Aorta (tissue), 5 donors: ENCODE measurements around the gene KLHL11. TPM values are rescaled to one million over a fixed set of nuclear protein-coding genes. Genes with fewer than 3 reads are reported as not detected.
"Not testable (repeated sequence)": the region's sequence is repeated elsewhere in the genome, so short reads cannot be mapped to it uniquely, and the experiment has no call there.

Source experiments
- ATAC-seq: fragments of 200-7000 bp; cut with Tn5 transposase; one replicate; pipeline ENCODE4 v1.9.1; 2022; ENCODE audit warnings: moderate library complexity; ENCODE audit not compliant: low FRiP score
- DNase-seq, 2 donors: peaks; one replicate each; pipeline ENCODE4 v3.0.0-alpha.2; 2020
- H3K27ac ChIP-seq, 2 donors: one replicate each; pipeline ENCODE4 v1.5.1; 2013; ENCODE audit warnings: low read length in 2 of 2, mild to moderate bottlenecking in 2 of 2, moderate library complexity in 2 of 2, control low read depth in 1 of 2, inconsistent platforms in 1 of 2, low read depth in 1 of 2
- H3K27me3 ChIP-seq, 2 donors: one replicate each; pipeline ENCODE4 v1.6.1; 2013; ENCODE audit warnings: control low read depth in 1 of 2, low read length in 1 of 2, mild to moderate bottlenecking in 1 of 2, moderate library complexity in 1 of 2; ENCODE audit not compliant: insufficient read depth in 2 of 2, control insufficient read depth in 1 of 2
- H3K36me3 ChIP-seq, 2 donors: one replicate each; pipeline ENCODE4 v1.6.1; 2013; ENCODE audit warnings: control low read depth in 1 of 2, low read length in 1 of 2, mild to moderate bottlenecking in 1 of 2; ENCODE audit not compliant: insufficient read depth in 2 of 2, control insufficient read depth in 1 of 2
- H3K4me1 ChIP-seq, 2 donors: one replicate each; pipeline ENCODE4 v1.6.1; 2013; ENCODE audit warnings: low read length in 2 of 2, control low read depth in 1 of 2, mild to moderate bottlenecking in 1 of 2, moderate library complexity in 1 of 2; ENCODE audit not compliant: insufficient read depth in 2 of 2, control insufficient read depth in 1 of 2
- H3K4me3 ChIP-seq, 2 donors: one replicate each; pipeline ENCODE4 v1.5.1; 2013; ENCODE audit warnings: low read length in 2 of 2, control low read depth in 1 of 2, mild to moderate bottlenecking in 1 of 2
- H3K9me3 ChIP-seq: one replicate; pipeline ENCODE4 v1.6.1; 2013; ENCODE audit warnings: mild to moderate bottlenecking, low read length; ENCODE audit not compliant: control insufficient read depth
- WGBS, 2 donors: extraction: QIAGEN DNeasy Blood & Tissue Kit; methylation state at CpG; one replicate each; pipeline ENCODE4 v1.1.7; 2013; 5-methylcytosine and 5-hydroxymethylcytosine counted together
- intact Hi-C, 2 donors: fragments of 100-400 bp; cut with DNase I; formaldehyde crosslinking; loops; one replicate each; pipeline versions ENCODE4 v1.14.2 to v1.15.0; 2022
- polyA plus RNA-seq, 2 donors: library from polyadenylated mRNA; stranded (reverse); fragments of 200-250 nt; gene quantifications; one replicate each; pipeline ENCODE4 v1.2.3, GENCODE V29; 2013
- total RNA-seq, 2 donors: library from RNA; stranded (reverse); fragmentation: NEBNext Ultra II Directional; extraction: Animal tissue kit (Norgen Biotek cat#: 25700); gene quantifications; one replicate each; pipeline ENCODE4 v1.2.1, GENCODE V29; 2021
- donor health status: healthy with polysubstance abuse.
- donor health status: Bipolar disorder and iron deficiency.
- donor health status: DM: no; HTN: no; CAD: no.
- donor health status: DM: no; HTN: no; CAD: no.
- donor health status: DM: yes; HTN: yes; CAD: no.

Gene KLHL11
- total and polyA plus RNA-seq, 4 donors: 1.0 to 11.9 (median 6.9) TPM

DNA sequence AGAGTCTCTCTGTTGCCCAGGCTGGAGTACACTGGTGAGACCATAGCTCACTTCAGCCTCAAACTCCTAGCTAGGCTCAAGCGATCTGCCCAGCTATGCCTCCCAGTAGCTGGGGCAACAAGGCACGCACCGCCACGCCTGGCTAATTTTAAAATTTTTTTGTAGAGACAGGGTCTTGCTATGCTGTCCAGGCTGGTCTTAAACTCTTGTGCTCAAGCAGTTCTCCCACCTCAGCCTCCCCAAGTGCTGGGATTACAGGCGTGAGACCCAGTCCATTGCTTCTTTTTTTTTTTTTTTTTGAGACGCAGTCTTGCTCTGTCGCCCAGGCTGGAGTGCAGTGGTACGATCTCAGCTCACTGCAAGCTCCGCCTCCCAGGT, 9.1 kb upstream of the KLHL11 start:
- H3K4me3 ChIP-seq, H3K4me1 ChIP-seq, H3K9me3 ChIP-seq, H3K27me3 ChIP-seq, intact Hi-C loops, DNase-seq, H3K27ac ChIP-seq: not testable (repeated sequence)
- WGBS, 2 donors: 93 to 97% methylated on average over 8 to 9 of the region's 9 CpGs
- ATAC-seq: peak; percentile 33
- peaks cover 0 to 16% of the 10 kb centered on the region in 2 donors for H3K36me3 ChIP-seq

DNA sequence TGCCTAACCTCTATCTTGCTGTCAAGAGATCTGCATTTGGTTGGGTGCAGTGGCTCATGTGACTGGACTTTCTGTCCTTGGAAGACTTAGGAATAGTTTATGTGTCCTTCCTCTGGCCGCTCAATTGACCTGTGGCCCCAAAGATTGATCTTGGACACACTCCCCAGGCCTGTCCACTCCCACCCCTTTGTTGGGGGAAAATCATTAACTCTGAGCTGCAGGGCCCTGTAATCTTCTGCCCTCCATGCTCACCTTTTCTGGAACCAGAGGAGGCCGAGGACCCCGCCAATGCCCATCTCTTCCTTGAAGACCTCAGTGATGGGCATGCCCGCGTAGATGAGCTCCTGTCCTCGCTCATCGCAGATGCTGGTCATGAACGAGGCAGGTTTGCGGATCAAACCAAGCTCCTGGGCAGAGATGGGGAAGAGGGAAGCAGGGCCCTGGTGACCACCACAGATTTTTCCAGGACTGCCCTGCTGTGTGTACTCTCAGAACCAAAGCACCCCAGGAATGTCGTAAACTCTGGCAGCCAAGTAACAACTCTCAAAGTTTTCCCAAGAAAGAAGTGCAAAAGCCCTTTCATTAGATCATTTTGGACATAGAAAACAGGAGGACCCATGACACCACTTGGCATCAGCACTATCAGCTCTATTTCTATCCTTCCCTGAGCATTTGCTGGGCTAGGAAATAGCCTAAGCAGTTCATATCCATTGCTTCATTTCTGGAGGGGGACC, 8.5 kb upstream of the KLHL11 start:
- intact Hi-C loops: no loop called here
- DNase-seq: no peak

DNA sequence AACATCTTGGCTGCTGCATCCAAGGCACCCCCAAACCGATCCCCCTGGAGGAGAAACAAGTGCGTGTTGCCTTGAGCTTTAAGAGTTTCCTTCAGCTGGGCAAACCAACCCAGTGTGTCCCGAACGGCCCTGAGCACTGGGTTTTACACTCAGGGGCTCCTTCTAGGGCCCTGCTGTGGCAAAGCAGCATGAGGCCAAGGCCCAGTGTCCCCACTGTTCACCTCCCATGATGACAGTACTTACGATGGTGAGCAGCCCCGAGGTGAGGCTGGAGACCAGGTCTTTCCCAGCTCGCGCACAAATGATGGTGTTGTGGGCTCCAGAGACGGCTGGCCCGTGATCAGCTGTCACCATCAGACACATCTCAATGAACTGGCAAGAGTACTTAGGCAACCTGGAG, 6.6 kb upstream of the KLHL11 start:
- WGBS, 2 donors: 90 to 91% methylated on average over 10 of the region's 10 CpGs
- H3K36me3 ChIP-seq: peaks cover 0 to 12% of the 10 kb centered on the region in 2 donors
- DNase-seq (no peak), ATAC-seq (no peak)
- H3K4me1 ChIP-seq: no peaks in the 10 kb centered on the region
- H3K27me3 ChIP-seq: no peaks in the 10 kb centered on the region
- H3K4me3 ChIP-seq: no peak overlapping the region
- no peak overlapping the region for H3K27ac ChIP-seq
- intact Hi-C loops: no loop called here
- H3K9me3 ChIP-seq: no peaks in the 10 kb centered on the region

More for the DNA sequence above, 8.5 kb upstream of the KLHL11 start:
- Histone ChIP-seq H3K27me3 (no peaks in the 10 kb centered on the region), H3K36me3 (peaks cover 0 to 15% of the 10 kb centered on the region in 2 donors), H3K27ac (no peak overlapping the region), H3K9me3 (no peaks in the 10 kb centered on the region), H3K4me3 (no peak overlapping the region), H3K4me1 (no peaks in the 10 kb centered on the region)
- ATAC-seq: no peak
- WGBS, 2 donors: 95 to 97% methylated on average over 10 of the region's 10 CpGs

DNA sequence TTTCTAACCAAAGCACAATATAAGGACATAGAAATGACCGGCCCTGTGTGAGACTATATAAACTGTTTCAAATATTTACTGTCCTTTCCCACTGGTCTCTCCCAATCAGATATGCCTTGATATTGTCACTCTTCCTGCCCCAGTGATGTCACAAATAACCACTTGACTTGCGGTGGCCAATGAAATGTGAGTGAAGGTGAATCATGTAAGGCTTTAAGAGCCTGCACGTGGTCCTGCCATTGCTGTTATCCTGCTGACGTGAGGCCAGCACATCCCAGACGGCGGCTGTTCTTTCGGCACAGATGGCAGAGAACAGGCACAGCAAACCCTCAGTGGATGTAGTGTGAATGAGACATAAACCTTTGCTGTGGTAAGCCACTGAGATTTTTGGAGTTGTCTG, 5.4 kb upstream of the KLHL11 start:
- Histone ChIP-seq H3K4me3 (no peak overlapping the region), H3K4me1 (no peaks in the 10 kb centered on the region), H3K27me3 (no peaks in the 10 kb centered on the region), H3K9me3 (no peaks in the 10 kb centered on the region), H3K36me3 (peaks cover 0 to 12% of the 10 kb centered on the region in 2 donors), H3K27ac (no peak overlapping the region)
- intact Hi-C loops: no loop called here
- 76 to 80% methylated on average over 7 of the region's 7 CpGs for WGBS, 2 donors
- no peak for DNase-seq
- no peak for ATAC-seq

DNA sequence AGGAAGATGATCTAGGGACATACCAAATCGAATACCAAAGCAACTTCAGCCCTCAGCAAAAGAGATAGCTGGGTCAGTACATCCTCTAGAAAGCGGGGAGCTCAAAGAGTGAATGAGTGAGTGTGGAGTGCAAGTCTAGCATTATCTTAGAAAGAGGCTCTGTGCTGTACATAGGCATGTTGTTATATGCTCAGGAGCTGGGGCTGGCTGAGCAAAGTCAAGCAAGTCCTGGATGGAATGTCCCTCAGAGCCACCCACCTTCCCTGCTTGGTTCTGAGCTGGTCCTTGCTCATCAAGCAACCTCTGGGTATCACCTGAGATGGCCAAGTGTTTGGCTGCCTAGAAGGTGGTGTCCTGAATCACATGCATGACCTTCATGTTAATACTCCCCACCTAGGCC, 4.9 kb upstream of the KLHL11 start:
- H3K27me3 ChIP-seq: no peaks in the 10 kb centered on the region
- DNase-seq (no peak), ATAC-seq (no peak)
- WGBS, 2 donors: 90 to 95% methylated on average over 2 of the region's 2 CpGs
- intact Hi-C loops: no loop called here
- no peak overlapping the region for H3K27ac ChIP-seq
- H3K4me3 ChIP-seq: no peak overlapping the region
- H3K9me3 ChIP-seq: no peaks in the 10 kb centered on the region
- no peaks in the 10 kb centered on the region for H3K4me1 ChIP-seq
- peaks cover 0 to 12% of the 10 kb centered on the region in 2 donors for H3K36me3 ChIP-seq

DNA sequence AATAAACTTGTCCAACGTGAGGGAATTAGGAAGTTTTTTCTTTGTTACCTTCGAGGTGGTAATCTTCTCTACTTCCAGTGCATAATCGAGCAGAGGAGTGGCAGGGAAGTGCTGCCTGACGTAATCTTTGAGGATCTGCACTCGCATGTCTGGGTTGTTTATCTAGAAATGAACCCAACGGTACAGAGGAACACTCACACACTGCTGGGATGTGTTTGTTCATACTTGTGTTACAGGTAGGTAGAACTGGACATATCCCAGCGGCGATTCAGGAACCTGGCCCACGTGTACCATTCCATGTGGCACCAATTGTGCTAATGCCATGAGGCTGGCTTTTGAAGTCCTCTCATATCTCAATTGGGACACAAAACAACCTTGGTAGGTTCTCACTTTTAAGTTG, 4.2 kb upstream of the KLHL11 start:
- H3K9me3 ChIP-seq: no peaks in the 10 kb centered on the region
- no peak for ATAC-seq
- H3K4me1 ChIP-seq: no peaks in the 10 kb centered on the region
- no peak overlapping the region for H3K27ac ChIP-seq
- no peak for DNase-seq
- no peaks in the 10 kb centered on the region for H3K27me3 ChIP-seq
- no peak overlapping the region for H3K4me3 ChIP-seq
- 70 to 72% methylated on average over 9 of the region's 9 CpGs for WGBS, 2 donors
- peaks cover 0 to 12% of the 10 kb centered on the region in 2 donors for H3K36me3 ChIP-seq
- intact Hi-C loops: no loop called here

DNA sequence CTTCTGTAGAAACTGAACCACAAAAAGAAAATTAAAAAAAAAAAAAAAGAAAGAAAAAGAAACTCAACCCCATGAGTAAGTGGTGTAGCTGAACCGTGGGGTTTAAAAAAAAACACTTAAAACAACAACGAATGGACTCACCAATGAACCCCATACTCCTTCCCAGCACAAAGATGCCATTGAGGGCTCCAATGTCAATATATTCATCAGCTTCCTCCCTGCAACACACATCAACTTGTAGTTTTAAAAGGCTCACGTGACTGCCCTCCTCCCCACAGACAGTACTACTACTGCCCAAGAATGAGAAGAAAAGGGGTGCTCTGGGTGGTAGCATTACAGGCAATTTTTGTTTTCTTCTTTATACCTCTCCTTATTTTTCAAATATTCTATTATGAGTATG, 3.3 kb upstream of the KLHL11 start:
- H3K36me3 ChIP-seq: peaks cover 0 to 9% of the 10 kb centered on the region in 2 donors
- intact Hi-C loops: no loop called here

DNA sequence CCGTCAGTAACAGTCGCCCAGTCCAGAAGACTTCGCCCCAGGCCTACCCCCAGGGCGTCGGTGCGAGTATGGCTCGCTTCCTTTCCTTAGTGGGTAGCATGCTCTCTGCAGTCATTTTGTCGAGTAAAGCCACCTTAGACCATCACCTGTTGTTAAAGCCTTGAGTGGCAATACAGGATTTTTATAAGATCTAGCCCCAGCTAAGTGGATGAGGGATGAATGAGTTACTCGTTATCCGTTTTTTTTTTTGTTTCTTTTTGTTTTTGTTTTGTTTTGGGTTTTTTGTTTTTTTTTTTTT, 322 bp upstream of the KLHL11 start:
- Histone ChIP-seq H3K27ac (no peak overlapping the region), H3K27me3 (no peaks in the 10 kb centered on the region), H3K36me3 (peaks cover 0 to 5% of the 10 kb centered on the region in 2 donors), H3K4me1 (peaks cover 0 to 4% of the 10 kb centered on the region in 2 donors), H3K9me3 (no peaks in the 10 kb centered on the region), H3K4me3 (no peak overlapping the region)
- DNase-seq (no peak), ATAC-seq (no peak)
- intact Hi-C loops: loop anchor here in 1 of 2 donors (2.0 kb wide), 1 partner anchor 29 kb away; the partner anchor contains the start of genes KLHL10 and NT5C3B
- 0 to 1% methylated on average over 10 of the region's 10 CpGs for WGBS, 2 donors

More for the DNA sequence above, 3.3 kb upstream of the KLHL11 start:
- 57 to 67% methylated on average over 3 of the region's 3 CpGs for WGBS, 2 donors
- Histone ChIP-seq H3K27me3 (no peaks in the 10 kb centered on the region), H3K27ac (no peak overlapping the region), H3K9me3 (no peaks in the 10 kb centered on the region), H3K4me1 (peaks cover 0 to 1% of the 10 kb centered on the region in 2 donors), H3K4me3 (no peak overlapping the region)
- DNase-seq (no peak), ATAC-seq (no peak)

DNA sequence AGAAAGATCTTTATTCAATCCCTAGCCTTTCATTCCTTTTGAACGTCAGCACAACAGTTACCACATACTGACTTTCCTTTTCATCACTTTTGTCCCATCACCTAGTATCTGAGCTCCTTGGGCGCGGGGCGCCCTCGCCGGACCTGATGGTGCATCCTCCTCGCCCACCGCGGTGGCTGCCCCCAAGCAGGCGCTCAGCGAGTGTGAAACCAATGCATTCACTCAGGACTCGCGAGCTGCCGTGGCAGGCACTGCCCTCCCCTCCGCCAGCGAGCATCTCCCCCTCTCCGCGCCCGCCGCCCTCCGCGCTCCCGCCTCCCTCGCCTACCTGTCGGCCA, 756 bp downstream of the KLHL11 start:
- no peak overlapping the region for H3K27ac ChIP-seq
- H3K4me3 ChIP-seq: peak overlapping the region; percentile 61 to 81
- H3K36me3 ChIP-seq: no peaks in the 10 kb centered on the region
- 0% methylated on average over 23 to 25 of the region's 25 CpGs for WGBS, 2 donors
- intact Hi-C loops: loop anchor here in 1 of 2 donors (2.0 kb wide), 1 partner anchor 28 kb away; the partner anchor contains the start of genes KLHL10 and NT5C3B
- peaks cover 0 to 4% of the 10 kb centered on the region in 2 donors for H3K4me1 ChIP-seq
- DNase-seq: no peak
- peak; percentile 63 for ATAC-seq
- no peaks in the 10 kb centered on the region for H3K27me3 ChIP-seq
- no peaks in the 10 kb centered on the region for H3K9me3 ChIP-seq
